GM19328 (cell line): ENCODE measurements around the gene RALB.
"Not testable (repeated sequence)": the region's sequence is repeated elsewhere in the genome, so short reads cannot be mapped to it uniquely, and the experiment has no call there.

Experiments used
- ATAC-seq: cut with Tn5 transposase; IDR thresholded peaks from one replicate; pipeline ENCODE4 v1.9.1; 2021; ENCODE audit warnings: mild to moderate bottlenecking, moderate library complexity; ENCODE audit not compliant: unreplicated experiment

Gene RALB

GRCh38 chr2:120224735-120225548 is 27.7 kb upstream of the RALB start:
- ATAC-seq = no peak

GRCh38 chr2:120225549-120226065 is 27.0 kb upstream of the RALB start:
- no peak for ATAC-seq

- no peak for ATAC-seq
Measured at GRCh38 chr2:120226316-120226715, 26.3 kb upstream of the RALB start.

- no peak for ATAC-seq
Measured at GRCh38 chr2:120227111-120227991, 25.3 kb upstream of the RALB start.

- no peak for ATAC-seq
Measured at GRCh38 chr2:120228503-120228902, 24.1 kb upstream of the RALB start.

GRCh38 chr2:120229341-120229740 is 23.3 kb upstream of the RALB start:
- no peak for ATAC-seq

GRCh38 chr2:120230515-120231471 is 21.9 kb upstream of the RALB start:
- ATAC-seq = no peak

GRCh38 chr2:120231564-120231973 is 21.1 kb upstream of the RALB start:
- peak; percentile 8 for ATAC-seq

- ATAC-seq = peak; percentile 86
Measured at GRCh38 chr2:120231974-120232635, 20.5 kb upstream of the RALB start.

GRCh38 chr2:120233292-120233691 is 19.4 kb upstream of the RALB start:
- no peak for ATAC-seq

- ATAC-seq = not testable (repeated sequence)
Measured at GRCh38 chr2:120235158-120235557, 17.5 kb upstream of the RALB start.

- ATAC-seq = no peak
Measured at GRCh38 chr2:120235681-120236080, 17.0 kb upstream of the RALB start.

- ATAC-seq = no peak
Measured at GRCh38 chr2:120236316-120236715, 16.3 kb upstream of the RALB start.

- no peak for ATAC-seq
Measured at GRCh38 chr2:120236791-120237190, 15.9 kb upstream of the RALB start.

GRCh38 chr2:120237491-120237902 is 15.2 kb upstream of the RALB start:
- ATAC-seq = no peak

GRCh38 chr2:120238728-120239487 is 13.7 kb upstream of the RALB start:
- ATAC-seq = no peak

- ATAC-seq = no peak
Measured at GRCh38 chr2:120239488-120240287, 13.0 kb upstream of the RALB start.

GRCh38 chr2:120240901-120241429 is 11.7 kb upstream of the RALB start:
- no peak for ATAC-seq
